GM18499 (cell line): ENCODE data around the gene MITF.
"Not testable (repeated sequence)": the region's sequence is repeated elsewhere in the genome, so short reads cannot be mapped to it uniquely, and the experiment has no call there.

ENCODE experiments used
- ATAC-seq: cut with Tn5 transposase; IDR thresholded peaks from one replicate; pipeline ENCODE4 v1.9.1; 2021; ENCODE audit warnings: moderate number of reproducible peaks; ENCODE audit not compliant: insufficient read depth, unreplicated experiment

MITF gene

GRCh38 chr3:69900331-69900730 is 161.1 kb downstream of the MITF start:
- ATAC-seq = no peak

- ATAC-seq = no peak
Observed at GRCh38 chr3:69901802-69902201, 162.5 kb downstream of the MITF start.

- no peak for ATAC-seq
Observed at GRCh38 chr3:69902386-69902785, 163.1 kb downstream of the MITF start.

- no peak for ATAC-seq
Observed at GRCh38 chr3:69906351-69906966, 167.2 kb downstream of the MITF start.

GRCh38 chr3:69907554-69907953 is 168.3 kb downstream of the MITF start:
- no peak for ATAC-seq

GRCh38 chr3:69909859-69910258 is 170.6 kb downstream of the MITF start:
- not testable (repeated sequence) for ATAC-seq

- ATAC-seq = no peak
Observed at GRCh38 chr3:69913422-69913821, 174.2 kb downstream of the MITF start.

GRCh38 chr3:69914395-69914794 is 175.1 kb downstream of the MITF start:
- no peak for ATAC-seq

GRCh38 chr3:69915726-69916125 is 176.5 kb downstream of the MITF start:
- ATAC-seq = no peak

GRCh38 chr3:69920009-69920408 is 180.7 kb downstream of the MITF start:
- not testable (repeated sequence) for ATAC-seq

- ATAC-seq = no peak
Observed at GRCh38 chr3:69921651-69922050, 182.4 kb downstream of the MITF start.

GRCh38 chr3:69922521-69923000 is 183.3 kb downstream of the MITF start:
- ATAC-seq = no peak

- no peak for ATAC-seq
Observed at GRCh38 chr3:69925506-69925905, 186.2 kb downstream of the MITF start.

- no peak for ATAC-seq
Observed at GRCh38 chr3:69926385-69926784, 187.1 kb downstream of the MITF start.

- no peak for ATAC-seq
Observed at GRCh38 chr3:69927571-69927970, 188.3 kb downstream of the MITF start.

GRCh38 chr3:69929019-69929418 is 189.8 kb downstream of the MITF start:
- no peak for ATAC-seq

- ATAC-seq = no peak
Observed at GRCh38 chr3:69930564-69930963, 191.3 kb downstream of the MITF start.

- ATAC-seq = no peak
Observed at GRCh38 chr3:69932087-69932486, 192.8 kb downstream of the MITF start.

- ATAC-seq = no peak
Observed at GRCh38 chr3:69932501-69932900, 193.2 kb downstream of the MITF start.

GRCh38 chr3:69934398-69934797 is 195.1 kb downstream of the MITF start:
- ATAC-seq = no peak

GRCh38 chr3:69936266-69936665 is 197.0 kb downstream of the MITF start:
- no peak for ATAC-seq

GRCh38 chr3:69938061-69938460 is 198.8 kb downstream of the MITF start:
- ATAC-seq = no peak

- no peak for ATAC-seq
Observed at GRCh38 chr3:69938931-69939330, 199.7 kb downstream of the MITF start.
